Nephron progenitor cell (in vitro differentiated cells): Measurements from ENCODE around the gene PEX14.

ENCODE experiments used
- DNase-seq: peaks from one replicate; pipeline ENCODE4 v3.0.0; 2021
- H3K27ac Mint-ChIP-seq: 2 replicates; pipeline ENCODE4 v1.8.0; 2021; ENCODE audit warnings: mild to moderate bottlenecking, moderate library complexity, mixed read lengths
- H3K27me3 Mint-ChIP-seq: 2 replicates; pipeline ENCODE4 v1.8.0; 2021; ENCODE audit warnings: mild to moderate bottlenecking, low read depth, mixed read lengths; ENCODE audit not compliant: poor library complexity
- H3K36me3 Mint-ChIP-seq: 2 replicates; pipeline ENCODE4 v1.8.0; 2021; ENCODE audit warnings: low read depth, mixed read lengths
- H3K4me1 Mint-ChIP-seq: 2 replicates; pipeline ENCODE4 v1.8.0; 2021; ENCODE audit warnings: mixed read lengths
- H3K4me3 Mint-ChIP-seq: 2 replicates; pipeline ENCODE4 v1.8.0; 2021; ENCODE audit warnings: mild to moderate bottlenecking, moderate library complexity, mixed read lengths
- H3K9me3 Mint-ChIP-seq: 2 replicates; pipeline ENCODE4 v1.8.0; 2021; ENCODE audit warnings: mild to moderate bottlenecking, moderate library complexity, mixed read lengths
- TF ChIP-seq, protein P1 (sequence below): fragments of 200-600 bp; sonication (generic); IDR thresholded peaks from 2 replicates; pipeline ENCODE4 v1.5.0; 2021; ENCODE audit warnings: antibody characterized with exemption

PEX14 gene

DNA sequence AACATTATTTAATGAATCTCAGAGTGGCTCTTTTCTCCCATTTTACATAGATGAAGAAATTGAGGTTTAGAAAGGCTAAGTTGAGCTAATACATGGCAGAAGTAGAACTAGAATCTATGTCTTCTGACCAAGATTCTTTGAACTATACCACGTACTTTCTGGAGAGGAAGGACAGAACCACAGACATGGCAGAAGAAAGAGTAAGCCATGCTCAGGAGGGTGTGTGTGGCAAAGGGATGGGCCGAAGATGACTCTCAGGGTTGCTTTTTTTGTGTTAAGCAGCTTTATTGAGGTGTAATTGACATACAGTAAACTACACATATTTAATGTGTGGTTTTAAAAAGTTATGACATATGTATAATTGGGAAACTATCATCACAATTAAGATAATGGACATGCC, 69.5 kb downstream of the PEX14 start:
- Mint-ChIP-seq H3K27me3 (peaks cover 2% of the 10 kb centered on the region), H3K27ac (no peak overlapping the region), H3K4me1 (peaks cover 29% of the 10 kb centered on the region), H3K9me3 (no peaks in the 10 kb centered on the region), H3K36me3 (peaks cover 37% of the 10 kb centered on the region), H3K4me3 (no peak overlapping the region)
- TF ChIP-seq, protein P1, sequence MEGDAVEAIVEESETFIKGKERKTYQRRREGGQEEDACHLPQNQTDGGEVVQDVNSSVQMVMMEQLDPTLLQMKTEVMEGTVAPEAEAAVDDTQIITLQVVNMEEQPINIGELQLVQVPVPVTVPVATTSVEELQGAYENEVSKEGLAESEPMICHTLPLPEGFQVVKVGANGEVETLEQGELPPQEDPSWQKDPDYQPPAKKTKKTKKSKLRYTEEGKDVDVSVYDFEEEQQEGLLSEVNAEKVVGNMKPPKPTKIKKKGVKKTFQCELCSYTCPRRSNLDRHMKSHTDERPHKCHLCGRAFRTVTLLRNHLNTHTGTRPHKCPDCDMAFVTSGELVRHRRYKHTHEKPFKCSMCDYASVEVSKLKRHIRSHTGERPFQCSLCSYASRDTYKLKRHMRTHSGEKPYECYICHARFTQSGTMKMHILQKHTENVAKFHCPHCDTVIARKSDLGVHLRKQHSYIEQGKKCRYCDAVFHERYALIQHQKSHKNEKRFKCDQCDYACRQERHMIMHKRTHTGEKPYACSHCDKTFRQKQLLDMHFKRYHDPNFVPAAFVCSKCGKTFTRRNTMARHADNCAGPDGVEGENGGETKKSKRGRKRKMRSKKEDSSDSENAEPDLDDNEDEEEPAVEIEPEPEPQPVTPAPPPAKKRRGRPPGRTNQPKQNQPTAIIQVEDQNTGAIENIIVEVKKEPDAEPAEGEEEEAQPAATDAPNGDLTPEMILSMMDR, result no peak
- no peak for DNase-seq

DNA sequence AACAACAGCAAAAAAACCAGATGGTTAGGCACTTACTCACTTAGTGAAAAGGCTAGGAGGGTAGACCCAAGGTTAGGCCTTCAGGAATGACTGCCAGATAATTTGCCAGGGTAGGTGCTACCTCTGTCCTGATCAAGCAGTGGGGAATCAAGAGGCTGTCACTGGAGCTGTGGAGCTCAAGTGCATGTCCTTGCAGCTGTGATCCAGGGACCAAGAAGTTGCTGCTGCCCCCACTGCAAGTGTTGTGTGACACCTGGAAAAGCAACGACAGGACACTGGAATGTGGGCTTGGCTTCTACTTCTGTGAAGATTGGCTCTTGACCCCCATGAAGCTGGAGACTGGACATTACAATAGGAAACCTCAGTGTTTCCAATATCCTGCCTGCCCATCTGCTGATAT, 72.1 kb downstream of the PEX14 start:
- H3K9me3 Mint-ChIP-seq, result no peaks in the 10 kb centered on the region
- H3K4me1 Mint-ChIP-seq, result peaks cover 19% of the 10 kb centered on the region
- no peak overlapping the region for H3K27ac Mint-ChIP-seq
- H3K4me3 Mint-ChIP-seq, result no peak overlapping the region
- H3K27me3 Mint-ChIP-seq, result no peaks in the 10 kb centered on the region
- peaks cover 25% of the 10 kb centered on the region for H3K36me3 Mint-ChIP-seq
- no peak for DNase-seq
- TF ChIP-seq, protein P1, result no peak

DNA sequence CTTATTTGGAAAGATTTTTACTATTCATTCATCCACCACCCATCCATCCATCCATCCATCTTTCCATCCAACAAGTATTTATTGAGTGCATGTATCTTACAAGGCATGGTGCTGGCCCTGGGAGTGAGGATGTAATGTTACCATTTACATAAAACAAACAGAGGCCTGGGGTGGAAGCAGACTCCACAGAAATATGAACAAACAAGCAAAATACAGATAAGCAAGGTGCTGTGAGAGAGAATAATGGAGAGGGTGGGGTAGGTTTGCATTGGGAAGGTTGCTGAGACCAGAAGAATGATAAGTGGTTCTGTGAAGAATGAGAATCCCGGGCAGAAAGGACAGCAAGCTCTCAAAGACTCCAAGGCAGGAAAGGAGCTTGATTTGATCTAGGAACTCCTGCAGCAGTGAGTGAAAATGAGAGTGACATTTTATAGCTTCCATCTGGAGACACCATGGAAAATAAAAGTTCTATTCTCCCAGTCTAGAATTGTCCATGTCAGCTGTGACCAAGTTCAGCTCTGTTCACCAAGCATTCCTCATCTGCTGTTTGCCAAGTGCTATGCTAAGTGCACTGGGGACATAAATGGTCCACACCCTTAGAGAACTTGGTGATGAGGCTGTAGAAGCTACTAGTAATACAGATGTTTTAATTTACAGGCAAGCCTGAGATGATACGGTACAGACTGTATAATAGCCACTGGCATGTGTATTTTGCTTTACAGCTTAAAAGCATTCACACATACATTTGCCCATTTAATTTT, 75.3 kb downstream of the PEX14 start:
- peaks cover 7% of the 10 kb centered on the region for H3K36me3 Mint-ChIP-seq
- TF ChIP-seq, protein P1, result no peak
- DNase-seq, result no peak
- no peaks in the 10 kb centered on the region for H3K27me3 Mint-ChIP-seq
- peaks cover 39% of the 10 kb centered on the region for H3K4me1 Mint-ChIP-seq
- H3K27ac Mint-ChIP-seq, result no peak overlapping the region
- no peaks in the 10 kb centered on the region for H3K9me3 Mint-ChIP-seq
- H3K4me3 Mint-ChIP-seq, result no peak overlapping the region

DNA sequence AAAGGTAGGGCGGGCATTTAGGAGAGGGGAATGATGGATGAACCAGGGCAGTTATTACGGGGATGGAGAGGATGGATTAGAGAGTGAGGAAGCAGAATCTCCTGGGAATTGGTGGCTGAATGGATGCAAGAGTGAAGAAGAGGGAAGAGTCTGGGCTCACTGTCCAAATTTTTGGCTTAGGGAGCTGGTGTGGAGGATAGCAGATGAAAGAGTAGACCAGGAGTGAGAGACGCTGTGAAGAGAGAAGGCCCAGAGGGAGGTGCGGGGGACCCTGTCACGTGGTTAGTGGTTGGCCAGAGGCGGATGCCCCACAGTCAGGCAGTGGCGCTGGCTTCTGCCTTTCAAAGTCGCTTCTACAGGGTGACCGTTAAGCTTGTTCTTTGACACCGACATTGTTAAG, 78.4 kb downstream of the PEX14 start:
- H3K36me3 Mint-ChIP-seq, result peaks cover 6% of the 10 kb centered on the region
- DNase-seq, result no peak
- no peak overlapping the region for H3K4me3 Mint-ChIP-seq
- TF ChIP-seq, protein P1, result no peak
- H3K9me3 Mint-ChIP-seq, result no peaks in the 10 kb centered on the region
- peaks cover 60% of the 10 kb centered on the region for H3K4me1 Mint-ChIP-seq
- H3K27ac Mint-ChIP-seq, result no peak overlapping the region
- no peaks in the 10 kb centered on the region for H3K27me3 Mint-ChIP-seq

DNA sequence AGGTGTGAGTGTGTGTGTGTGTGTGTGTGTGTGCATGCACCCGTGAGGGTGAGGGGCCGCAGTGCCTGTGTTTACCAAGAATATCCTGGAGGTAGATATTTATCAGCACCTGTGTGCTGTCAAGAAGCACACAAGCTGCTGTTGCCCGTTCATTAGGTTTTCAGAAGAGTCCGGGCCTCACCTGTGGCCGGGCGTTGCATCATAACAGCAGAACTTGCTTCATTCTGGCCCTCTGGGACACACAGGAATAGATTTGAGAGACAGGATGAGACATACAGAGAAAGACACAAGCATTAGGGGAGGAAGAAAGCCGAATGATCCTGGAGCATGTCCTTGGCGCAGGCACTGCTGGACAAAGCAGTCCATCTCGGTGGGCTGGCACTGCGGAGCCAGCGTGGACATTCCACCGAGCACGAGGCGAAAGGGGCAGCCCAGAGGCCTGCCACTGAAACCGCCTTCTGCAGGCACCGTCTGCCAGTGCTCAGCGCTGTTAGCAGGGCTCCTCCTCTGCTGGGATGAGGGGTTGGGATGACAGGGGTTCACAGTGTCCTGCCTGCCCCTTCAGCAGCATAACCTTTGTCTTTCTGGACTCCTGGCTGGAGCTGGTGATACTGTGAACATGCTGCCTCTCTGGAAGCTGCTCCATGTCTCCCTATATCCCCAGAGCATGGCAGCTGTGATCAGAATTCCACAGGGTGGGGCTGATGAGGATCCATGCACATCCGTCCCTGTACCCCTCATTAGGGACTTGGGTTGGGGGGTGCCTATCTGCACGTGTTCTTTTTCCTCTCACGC, 81.1 kb downstream of the PEX14 start:
- Mint-ChIP-seq H3K9me3 (no peaks in the 10 kb centered on the region), H3K27me3 (no peaks in the 10 kb centered on the region), H3K36me3 (peaks cover 5% of the 10 kb centered on the region), H3K27ac (peak overlapping the region; percentile 93), H3K4me1 (peaks cover 51% of the 10 kb centered on the region), H3K4me3 (no peak overlapping the region)
- no peak for DNase-seq
- TF ChIP-seq, protein P1, result no peak
